GM12873 (cell line): ENCODE data around the gene CHKA.

Experiments
- TF ChIP-seq, protein P1 (sequence below): IDR thresholded peaks from 2 replicates; pipeline ENCODE4 v1.5.1; 2012; ENCODE audit warnings: low read depth, mild to moderate bottlenecking, moderate library complexity, low read length, control low read depth; ENCODE audit not compliant: insufficient read depth; ENCODE audit errors: missing control alignments

CHKA gene

DNA sequence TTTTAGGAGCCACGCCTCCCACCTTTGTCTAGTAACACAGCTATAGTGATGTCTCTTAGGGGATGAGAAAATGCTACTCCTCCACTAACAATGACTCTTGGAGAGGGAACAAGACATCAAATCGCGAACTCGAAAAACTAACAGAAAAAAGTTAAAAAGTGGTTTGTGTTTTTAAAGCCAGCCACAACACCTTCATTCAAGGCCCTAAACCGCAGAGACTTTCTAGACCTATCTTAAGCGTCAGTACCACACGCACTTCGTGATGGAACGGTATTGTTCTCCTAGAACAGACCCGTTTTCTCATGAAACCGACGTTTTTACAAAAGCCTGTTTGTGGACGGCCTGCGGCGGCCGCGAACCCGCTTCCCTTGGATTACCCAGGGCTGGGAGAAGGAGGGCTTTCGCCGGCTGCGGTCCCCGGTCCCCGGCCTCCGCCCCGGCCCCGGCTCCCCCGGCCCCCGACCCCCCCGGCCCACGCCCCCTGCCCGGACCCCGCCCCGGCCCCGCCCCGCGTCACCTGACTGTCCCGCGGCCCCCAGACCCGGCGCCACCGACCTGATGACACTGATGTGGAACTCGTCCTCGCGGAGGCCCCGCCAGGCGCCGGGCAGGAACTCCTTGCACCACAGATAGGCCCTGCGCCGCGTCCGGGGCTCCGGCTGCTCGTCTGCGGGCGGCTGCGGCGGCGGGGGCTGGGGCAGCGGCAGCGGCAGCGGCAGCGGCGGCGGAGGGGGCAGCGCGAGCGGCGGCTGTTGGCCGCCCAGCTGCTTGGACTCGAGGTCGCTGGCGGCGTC lies 718 bp downstream of the CHKA start:
- TF ChIP-seq, protein P1, sequence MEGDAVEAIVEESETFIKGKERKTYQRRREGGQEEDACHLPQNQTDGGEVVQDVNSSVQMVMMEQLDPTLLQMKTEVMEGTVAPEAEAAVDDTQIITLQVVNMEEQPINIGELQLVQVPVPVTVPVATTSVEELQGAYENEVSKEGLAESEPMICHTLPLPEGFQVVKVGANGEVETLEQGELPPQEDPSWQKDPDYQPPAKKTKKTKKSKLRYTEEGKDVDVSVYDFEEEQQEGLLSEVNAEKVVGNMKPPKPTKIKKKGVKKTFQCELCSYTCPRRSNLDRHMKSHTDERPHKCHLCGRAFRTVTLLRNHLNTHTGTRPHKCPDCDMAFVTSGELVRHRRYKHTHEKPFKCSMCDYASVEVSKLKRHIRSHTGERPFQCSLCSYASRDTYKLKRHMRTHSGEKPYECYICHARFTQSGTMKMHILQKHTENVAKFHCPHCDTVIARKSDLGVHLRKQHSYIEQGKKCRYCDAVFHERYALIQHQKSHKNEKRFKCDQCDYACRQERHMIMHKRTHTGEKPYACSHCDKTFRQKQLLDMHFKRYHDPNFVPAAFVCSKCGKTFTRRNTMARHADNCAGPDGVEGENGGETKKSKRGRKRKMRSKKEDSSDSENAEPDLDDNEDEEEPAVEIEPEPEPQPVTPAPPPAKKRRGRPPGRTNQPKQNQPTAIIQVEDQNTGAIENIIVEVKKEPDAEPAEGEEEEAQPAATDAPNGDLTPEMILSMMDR, result no peak

DNA sequence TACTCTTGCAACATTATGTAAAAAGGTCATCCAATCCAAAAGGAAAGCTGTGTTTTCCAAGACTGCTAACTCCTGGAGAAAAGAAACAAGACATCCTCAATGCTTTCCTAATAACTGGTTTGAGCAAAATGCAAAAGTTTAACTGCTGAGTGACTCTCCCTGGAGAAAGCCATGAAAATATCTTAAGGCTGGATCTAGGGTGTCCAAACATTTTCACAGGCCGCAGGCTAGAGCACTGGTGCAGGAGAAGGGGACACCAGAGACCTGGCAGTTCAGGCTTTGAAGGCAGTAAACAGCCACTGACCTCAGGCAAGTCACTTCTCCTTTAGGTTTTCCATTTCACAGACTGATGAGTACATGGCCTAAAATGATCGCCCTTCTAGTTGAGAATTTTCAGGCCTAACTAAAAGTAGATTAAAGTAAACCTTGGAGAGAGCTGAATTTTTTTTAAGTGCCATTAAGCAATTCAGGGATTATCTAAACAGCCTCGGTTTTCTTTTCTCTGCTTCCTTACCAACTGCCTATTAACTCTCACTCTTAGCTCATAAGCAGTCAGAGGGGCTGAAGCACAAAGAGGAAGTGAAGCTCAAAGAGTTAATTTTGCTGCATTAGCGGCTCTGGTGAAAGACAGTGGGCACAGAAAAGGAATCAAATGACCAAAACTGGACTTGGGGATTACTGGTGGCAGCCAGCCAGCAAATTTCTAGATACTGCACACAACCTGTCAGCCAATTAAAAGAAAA lies 2.3 kb downstream of the CHKA start:
- TF ChIP-seq, protein P1, result no peak

DNA sequence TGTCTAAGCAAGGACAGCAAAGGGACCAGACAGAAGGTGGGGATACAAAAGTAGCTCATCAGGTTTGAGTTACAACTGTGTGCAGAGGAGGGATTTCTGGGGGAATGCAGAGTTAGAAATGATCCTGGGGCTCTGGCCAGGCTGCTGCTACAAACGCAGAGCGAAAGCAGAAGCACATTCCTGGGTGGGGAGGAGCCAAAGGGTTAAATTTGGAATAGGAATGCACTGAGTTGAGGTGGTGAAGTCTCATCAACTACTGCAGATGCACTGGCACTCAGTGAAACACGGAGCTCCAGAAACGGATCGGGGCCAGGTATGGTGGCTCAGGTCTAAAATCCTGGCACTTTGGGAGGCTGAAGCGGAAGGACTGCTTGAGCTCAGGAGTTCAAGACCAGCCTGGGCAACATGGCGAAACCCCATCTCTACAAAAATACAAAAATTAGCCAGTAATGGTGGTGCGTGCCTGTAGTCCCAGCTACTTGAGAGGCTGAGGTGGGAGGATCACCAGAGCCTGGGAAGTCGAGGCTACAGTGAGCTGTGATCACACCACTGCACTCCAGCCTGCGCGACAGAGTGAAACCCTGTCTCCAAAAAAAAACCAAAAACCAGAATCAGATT lies 3.2 kb downstream of the CHKA start:
- TF ChIP-seq, protein P1, result no peak

DNA sequence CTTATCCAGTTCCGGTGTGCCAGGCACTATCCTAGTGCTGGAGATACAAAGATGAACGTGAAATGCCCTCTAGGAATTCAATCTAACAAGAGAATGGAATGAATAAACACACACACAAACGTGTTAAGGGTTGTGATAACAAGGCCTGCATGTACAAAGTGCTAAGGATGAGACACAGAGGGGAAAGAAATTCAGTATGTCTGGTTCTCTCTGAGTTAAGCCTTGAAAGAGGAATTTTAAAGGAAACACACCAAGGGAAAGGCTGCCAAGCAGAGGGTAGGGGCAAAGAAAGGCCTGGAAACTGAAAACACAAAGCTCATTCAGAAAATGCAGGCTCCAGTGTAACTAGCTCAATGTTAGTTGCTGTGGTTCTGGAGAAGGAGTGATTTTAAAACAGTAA lies 4.2 kb downstream of the CHKA start:
- TF ChIP-seq, protein P1, result no peak

DNA sequence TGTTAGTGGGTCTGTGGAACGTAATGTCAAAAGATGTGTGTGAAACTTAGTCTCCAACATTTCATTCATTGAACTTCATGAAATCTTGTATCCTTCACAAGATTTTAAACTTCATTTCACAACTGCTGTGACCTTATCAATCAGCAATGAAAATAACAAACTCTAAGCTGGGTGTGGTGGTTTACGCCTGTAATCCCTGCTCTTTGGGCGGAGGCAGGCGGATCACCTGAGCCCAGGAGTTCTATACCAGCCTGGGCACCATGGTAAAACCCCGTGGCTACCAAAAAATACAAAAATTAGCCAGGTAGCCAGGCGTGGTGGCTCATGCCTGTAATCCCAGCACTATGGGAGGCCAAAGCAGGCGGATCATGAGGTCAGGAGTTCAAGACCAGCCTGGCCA lies 5.1 kb downstream of the CHKA start:
- TF ChIP-seq, protein P1, result no peak

DNA sequence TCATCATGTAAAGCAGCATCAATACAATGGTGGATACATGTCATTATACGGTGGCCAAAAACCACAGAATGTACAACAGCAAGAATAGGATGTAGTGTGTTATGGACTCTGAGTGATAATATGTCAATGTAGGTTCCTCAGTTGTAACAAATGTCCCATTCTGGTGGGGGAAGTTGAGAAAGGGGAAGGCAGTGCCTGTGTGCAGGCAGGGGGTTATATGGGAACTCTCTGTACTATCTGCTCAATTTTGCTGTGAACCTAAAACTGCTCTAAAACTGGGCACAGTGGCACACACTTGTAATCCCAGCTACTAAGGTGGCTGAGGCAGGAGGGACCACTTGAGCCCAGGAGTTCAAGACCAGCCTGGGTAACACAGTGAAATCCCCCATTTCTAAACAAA lies 5.9 kb downstream of the CHKA start:
- TF ChIP-seq, protein P1, result no peak

DNA sequence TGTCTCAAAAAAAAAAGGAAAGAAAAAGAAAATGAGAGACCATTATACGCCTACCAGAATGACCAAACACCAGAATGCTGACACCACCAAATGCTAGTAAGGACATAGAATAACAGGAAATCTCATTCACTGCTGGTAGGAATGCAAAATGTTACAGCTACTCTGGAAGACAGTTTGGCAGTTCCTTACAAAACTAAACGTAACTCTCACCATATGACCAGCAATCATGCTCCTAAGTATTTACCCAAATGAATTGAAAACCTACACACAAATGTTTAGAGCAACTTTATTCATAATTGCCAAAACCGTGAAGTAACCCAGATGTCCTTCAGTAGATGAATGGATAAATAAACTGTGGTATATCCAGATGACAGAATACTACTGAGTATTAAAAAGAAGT lies 7.2 kb downstream of the CHKA start:
- TF ChIP-seq, protein P1, result no peak
